Coronary artery (tissue), 2 donors: ENCODE measurements around the gene CYSRT1.

ENCODE experiments used
- DNase-seq: peaks from one replicate; pipeline ENCODE4 v3.0.0-alpha.2; 2017; ENCODE audit warnings: low spot score
- H3K27ac ChIP-seq, 2 donors: fragments of 200-600 bp; sonication (generic); one replicate each; pipeline ENCODE4 v1.5.1; 2016 to 2019
- H3K4me3 ChIP-seq: fragments of 200-600 bp; sonication (generic); 2 replicates; pipeline ENCODE4 v1.5.1; 2016; ENCODE audit warnings: mild to moderate bottlenecking, moderate library complexity
- TF ChIP-seq, protein P1 (sequence below): fragments of 200-600 bp; sonication (generic); IDR thresholded peaks from one replicate; pipeline ENCODE4 v1.5.1; 2019; ENCODE audit warnings: antibody characterized with exemption

The CYSRT1 gene

DNA sequence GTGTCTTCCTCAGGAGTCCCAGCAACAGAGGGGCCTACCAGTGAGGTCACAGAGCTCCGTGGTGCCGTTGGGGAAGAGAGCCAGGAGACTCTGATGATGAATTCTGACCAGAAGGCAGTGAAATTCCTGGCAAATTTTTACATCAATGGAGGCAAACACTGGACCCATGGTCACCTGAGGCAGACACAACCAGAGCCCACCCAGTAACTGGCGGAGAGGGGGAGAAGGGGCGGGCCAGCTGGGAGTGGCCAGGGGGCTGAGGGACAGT is 26.2 kb downstream of the CYSRT1 start, which contains the start of gene STPG3:
Gene STPG3, plus strand, starts transcription at position 93 of the 268 bp plus-strand sequence. Its CDS starts 1 bp downstream, at position 94.
- H3K4me3 ChIP-seq: no peak within 1 kb of the TSS
- DNase-seq: no peak
- TF ChIP-seq, protein P1, sequence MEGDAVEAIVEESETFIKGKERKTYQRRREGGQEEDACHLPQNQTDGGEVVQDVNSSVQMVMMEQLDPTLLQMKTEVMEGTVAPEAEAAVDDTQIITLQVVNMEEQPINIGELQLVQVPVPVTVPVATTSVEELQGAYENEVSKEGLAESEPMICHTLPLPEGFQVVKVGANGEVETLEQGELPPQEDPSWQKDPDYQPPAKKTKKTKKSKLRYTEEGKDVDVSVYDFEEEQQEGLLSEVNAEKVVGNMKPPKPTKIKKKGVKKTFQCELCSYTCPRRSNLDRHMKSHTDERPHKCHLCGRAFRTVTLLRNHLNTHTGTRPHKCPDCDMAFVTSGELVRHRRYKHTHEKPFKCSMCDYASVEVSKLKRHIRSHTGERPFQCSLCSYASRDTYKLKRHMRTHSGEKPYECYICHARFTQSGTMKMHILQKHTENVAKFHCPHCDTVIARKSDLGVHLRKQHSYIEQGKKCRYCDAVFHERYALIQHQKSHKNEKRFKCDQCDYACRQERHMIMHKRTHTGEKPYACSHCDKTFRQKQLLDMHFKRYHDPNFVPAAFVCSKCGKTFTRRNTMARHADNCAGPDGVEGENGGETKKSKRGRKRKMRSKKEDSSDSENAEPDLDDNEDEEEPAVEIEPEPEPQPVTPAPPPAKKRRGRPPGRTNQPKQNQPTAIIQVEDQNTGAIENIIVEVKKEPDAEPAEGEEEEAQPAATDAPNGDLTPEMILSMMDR: no peak
- no peak within 1 kb of the TSS for H3K27ac ChIP-seq

DNA sequence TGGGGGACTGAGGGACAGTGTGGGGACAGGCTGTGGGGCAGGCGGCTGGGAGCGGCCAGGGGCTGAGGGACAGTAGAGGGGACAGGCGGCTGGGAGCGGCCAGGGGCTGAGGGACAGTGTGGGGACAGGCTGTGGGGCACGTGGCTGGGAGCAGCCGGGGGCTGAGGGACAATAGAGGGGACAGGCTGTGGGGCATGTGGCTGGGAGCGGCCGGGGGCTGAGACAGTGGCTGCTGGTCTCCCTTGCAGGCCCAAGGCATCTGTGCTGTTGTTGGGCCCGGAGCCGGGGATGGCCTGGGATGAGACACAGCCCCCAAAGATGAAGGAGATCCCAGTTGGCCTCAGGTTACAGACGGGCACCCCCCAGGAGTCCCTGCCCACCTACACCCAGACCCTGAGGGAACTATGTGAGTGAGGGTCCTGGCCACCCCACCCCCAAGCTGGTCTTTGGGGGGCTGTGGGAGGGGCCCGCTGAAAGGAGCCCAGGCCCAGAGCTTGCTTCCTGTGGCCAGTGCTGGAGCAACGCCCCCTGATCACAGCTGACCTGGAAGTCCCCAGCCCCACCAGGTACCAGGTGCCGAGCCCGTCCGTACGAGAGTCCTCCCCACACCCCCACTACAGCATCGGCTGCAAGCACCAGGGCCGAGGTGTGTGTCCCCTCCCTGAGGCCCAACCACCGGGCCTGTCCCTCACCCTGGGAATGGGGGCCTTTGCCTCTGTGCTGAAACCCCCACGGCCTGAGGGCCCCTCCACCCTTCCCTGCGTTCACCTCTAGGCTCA is 26.7 kb downstream of the CYSRT1 start:
- DNase-seq: no peak
- no peak overlapping the region for H3K27ac ChIP-seq
- TF ChIP-seq, protein P1: no peak
- H3K4me3 ChIP-seq: no peak overlapping the region

DNA sequence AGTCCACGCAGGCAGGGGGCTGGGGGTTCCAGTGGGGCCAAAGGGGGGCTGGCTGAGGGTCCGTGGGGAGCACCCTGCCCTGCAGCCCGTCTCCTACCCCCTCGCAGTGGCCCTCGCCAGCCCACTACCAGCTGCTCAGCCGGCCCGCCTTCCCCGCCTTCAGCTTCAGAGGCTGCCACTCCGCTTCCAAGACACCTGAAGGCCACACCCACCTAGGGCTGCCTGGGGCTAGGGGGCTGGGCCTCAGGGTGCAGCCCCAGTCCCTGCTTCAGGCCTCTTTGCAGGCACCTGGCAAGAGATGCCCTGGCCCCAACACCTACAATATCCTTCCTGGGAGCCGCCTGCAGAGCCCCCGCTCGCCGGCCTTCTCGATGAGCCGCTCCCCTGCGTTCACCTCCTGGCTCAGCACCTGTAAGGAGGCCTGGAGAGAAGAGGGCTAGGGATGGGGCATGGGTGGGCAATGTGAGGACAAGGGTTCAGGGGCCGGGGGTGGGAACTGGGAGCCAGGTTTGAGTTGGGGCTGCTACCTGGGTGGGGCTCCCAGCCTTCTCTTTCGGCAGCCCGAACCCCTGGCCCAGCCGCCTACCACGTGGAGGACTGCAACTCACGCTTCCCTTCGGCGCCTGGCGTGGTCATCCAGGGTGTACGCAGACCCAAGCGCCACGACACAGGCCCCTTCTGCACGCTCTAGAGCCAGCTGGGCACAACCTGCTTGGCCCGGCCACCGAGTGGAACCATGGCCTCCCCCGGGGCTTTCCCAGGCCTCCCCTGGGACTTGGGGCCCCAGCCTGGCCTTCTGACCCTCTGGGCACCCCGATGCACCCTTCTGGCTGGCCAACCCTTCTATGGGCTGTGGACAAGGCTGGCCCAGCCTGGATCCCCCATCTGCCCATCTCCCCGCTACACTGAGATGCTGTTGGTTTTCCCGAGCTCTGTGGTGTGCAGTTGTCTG is 27.9 kb downstream of the CYSRT1 start:
- no peak for DNase-seq
- TF ChIP-seq, protein P1: no peak
- no peak overlapping the region for H3K27ac ChIP-seq
- H3K4me3 ChIP-seq: no peak overlapping the region

DNA sequence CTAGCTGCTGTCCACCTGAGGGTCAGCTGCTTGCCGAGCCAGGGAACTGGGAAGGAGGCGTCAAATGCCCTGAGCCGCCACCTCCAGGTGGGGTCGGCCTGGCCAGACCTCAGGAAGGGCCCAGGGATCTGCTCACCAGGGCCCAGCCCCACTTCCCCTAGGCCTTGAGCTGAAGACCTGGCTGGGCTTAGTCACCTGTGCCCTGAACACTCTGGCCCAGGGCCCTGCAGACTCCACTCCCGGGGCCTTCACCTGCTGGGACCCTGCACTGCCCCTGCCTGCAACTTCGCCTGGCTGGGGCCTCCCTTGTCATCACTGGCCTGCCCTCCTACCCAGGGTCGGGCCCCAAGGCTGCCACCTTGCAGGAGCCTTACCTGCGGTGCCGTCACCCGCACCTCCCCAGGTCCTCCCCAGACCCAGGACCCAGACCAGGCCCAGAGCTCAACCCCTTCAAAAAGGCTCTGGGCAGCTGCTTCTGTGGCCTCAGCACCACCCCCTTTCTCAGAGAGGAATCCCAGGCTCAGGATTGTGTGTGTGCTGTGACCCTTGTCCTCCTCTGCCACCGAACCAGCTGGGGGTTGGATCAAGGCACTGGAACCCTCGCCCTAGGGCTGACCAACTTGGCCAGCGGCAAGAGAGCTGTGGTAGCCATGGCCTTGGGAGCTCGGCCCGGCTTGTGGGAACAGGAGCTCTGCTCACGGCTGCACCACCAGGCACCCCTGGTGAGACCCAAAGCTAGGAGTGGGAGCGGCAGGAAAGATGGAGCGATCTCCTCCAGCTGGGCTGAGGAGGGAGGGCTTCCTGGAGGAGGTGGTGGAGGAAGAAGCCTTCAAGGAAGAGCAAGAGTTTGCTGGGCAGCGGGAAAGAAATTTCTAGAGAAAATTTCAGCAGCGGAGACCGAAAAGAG is 29.0 kb downstream of the CYSRT1 start:
- TF ChIP-seq, protein P1: no peak
- no peak for DNase-seq

DNA sequence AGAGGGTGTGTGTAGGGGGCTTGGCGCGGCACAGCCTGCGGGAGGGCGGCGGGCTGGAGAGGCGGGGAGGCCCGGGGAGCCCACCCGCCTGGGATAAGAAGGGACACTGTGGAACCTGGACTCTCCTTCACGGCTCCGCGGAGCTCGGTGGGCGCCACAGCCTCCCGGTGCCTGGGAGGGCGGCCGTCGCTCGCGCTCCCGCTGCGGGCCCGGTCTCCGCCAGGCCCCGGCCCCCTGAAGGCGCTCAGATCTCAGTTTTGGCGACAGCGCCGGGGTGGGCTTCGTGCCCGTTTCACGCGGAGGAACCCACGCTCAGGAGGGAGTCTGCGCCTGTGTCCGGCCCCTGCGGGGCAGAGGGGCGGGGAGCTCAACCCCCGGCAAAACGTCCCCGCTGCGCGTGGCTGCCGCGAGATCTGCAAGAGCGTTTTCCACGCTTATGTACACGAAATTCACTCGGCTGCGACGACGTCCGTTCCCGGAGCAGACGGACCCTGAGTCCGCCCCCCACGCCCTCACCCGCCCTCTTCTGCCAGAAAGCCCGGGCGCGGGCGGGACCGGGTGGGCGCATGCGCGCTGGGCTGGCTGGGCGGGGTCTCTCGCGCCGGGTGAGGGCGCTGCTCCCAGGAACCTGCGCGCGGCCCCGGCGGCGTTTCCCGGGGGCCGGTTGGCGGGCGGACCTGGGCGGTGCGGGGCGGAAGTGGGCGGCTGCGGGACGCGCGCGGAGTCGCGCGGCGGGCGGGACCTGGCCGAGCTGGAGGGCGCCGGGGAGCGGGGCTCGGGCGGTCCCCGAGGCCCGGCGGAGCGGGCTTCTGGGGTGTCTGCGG is 29.9 kb downstream of the CYSRT1 start, which contains the start of gene NELFB:
Gene NELFB, plus strand, starts transcription at position 704 of the 824 bp plus-strand sequence.
- peak; percentile 91 for DNase-seq
- TF ChIP-seq, protein P1: no peak
- peak within 1 kb of the TSS; percentile 93 for H3K4me3 ChIP-seq
- H3K27ac ChIP-seq: peak within 1 kb of the TSS; percentile 45 to 81

More for the DNA sequence above, 29.0 kb downstream of the CYSRT1 start:
- peak overlapping the region in 1 of 2 donors; percentile 81 for H3K27ac ChIP-seq
- peak overlapping the region; percentile 93 for H3K4me3 ChIP-seq
